ENCODE measurements around the gene PSME1. TPM values are rescaled to one million over a fixed set of nuclear protein-coding genes. Genes with fewer than 3 reads are reported as not detected.
A peak's percentile ranks its signal among the peaks of the same experiment; 100 is the strongest.

The PSME1 gene
- total and polyA plus RNA-seq, 2 of the 13 experiments (the other 11 are each of a cell fraction or from before 2014, with no cell fraction given): 159 to 608 TPM

- TF ChIP-seq AKNA (CRISPR knock-in tag; IDR thresholded peaks at IDR 0.05; ENCODE audit: borderline replicate concordance) (peak; percentile 88; the same call in 1 of the 2 replicates), YEATS2 (CRISPR knock-in tag; IDR thresholded peaks at IDR 0.05; ENCODE audit: borderline replicate concordance) (peak; percentile 87), MAF1 (CRISPR knock-in tag; IDR thresholded peaks at IDR 0.05; ENCODE audit: borderline replicate concordance) (peak; percentile 95), ZNF530 (CRISPR knock-in tag; IDR thresholded peaks at IDR 0.05; ENCODE audit: low read depth) (no peak), SRSF4 (IDR thresholded peaks at IDR 0.05; ENCODE audit: low read depth, low read length, poor library complexity, severe bottlenecking) (no peak), CSRNP2 (CRISPR knock-in tag; conservative IDR thresholded peaks at IDR 0.05; ENCODE audit: low read depth) (no peak), ZNF142 (CRISPR knock-in tag; IDR thresholded peaks at IDR 0.05) (peak; percentile 84; the same call in 1 of the 2 replicates), ZC3H13 (CRISPR knock-in tag; IDR thresholded peaks at IDR 0.05) (no peak), DMAP1 (CRISPR knock-in tag; IDR thresholded peaks at IDR 0.05) (peak; percentile 90; the same call in 1 of the 2 replicates), ZNF546 (CRISPR knock-in tag; conservative IDR thresholded peaks at IDR 0.05) (peak; percentile 98; the same call in 1 of the 2 replicates), ZNF382 (CRISPR knock-in tag; IDR thresholded peaks at IDR 0.05; ENCODE audit: borderline replicate concordance) (no peak), ZNF501 (CRISPR knock-in tag; IDR thresholded peaks at IDR 0.05) (no peak), MTF2 (CRISPR knock-in tag; IDR thresholded peaks at IDR 0.05; ENCODE audit: borderline replicate concordance) (no peak), ZNF790 (CRISPR knock-in tag; IDR thresholded peaks at IDR 0.05; ENCODE audit: borderline replicate concordance) (no peak)
Measured at GRCh38 chr14:24141097-24141880, 5.3 kb downstream of the PSME1 start, which contains the start of gene EMC9 (continued).

All from HepG2 (cell line).